ENCODE data around the gene CLNK.

The CLNK gene, protein sequence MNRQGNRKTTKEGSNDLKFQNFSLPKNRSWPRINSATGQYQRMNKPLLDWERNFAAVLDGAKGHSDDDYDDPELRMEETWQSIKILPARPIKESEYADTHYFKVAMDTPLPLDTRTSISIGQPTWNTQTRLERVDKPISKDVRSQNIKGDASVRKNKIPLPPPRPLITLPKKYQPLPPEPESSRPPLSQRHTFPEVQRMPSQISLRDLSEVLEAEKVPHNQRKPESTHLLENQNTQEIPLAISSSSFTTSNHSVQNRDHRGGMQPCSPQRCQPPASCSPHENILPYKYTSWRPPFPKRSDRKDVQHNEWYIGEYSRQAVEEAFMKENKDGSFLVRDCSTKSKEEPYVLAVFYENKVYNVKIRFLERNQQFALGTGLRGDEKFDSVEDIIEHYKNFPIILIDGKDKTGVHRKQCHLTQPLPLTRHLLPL

DNA sequence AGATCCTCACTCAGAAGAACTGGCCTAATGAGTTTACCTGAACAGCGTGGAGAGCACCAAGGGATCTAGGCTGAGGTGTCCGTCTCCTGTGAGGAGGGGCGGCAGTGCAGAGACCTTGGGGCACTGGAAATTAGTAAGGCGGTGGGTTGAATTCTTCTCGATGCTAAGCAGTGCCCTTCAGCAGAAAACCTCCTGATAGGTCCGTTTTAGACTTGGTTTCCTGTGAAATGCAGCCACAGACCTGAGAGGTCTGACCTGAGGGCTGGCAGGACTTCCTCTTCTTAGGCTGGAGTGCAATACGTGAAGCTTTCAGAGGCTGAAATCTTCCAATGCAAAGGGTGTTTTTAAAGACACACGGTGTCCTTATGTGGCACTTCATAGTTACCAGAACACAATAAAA is at the start of gene CLNK:
Gene CLNK (minus strand): TSS at position 138 of the 400 bp plus-strand sequence. CDS start 16,899 bp downstream, outside the sequence.
- DNase-seq, result no peak

DNA sequence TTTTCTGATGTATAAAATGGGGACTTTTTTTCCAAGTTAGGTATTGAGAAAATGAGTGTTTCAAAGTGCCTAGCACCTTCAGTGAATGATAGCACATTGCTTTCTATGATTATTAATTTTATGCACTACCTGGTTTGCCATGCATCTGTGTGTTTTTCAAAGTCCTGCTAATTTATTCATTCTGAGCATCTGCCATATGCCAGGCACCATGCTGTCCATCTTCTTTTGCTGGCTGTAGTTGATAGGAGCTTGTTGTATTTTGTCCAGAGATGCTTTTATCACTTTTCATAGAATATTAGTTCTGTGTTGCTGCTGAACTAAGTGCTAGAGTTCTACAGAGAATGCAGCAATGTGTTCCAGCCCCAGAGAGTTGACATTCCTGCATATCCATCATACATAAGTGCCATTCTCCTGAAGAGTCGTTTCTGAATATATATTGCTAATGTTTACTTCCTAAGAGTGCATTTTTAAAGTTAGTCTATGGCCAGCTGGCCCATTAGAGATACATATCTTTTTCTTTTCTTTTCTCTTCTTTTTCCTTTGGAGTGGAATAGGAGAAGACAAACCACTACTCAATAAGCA is 49.0 kb upstream of the CLNK start:
- no peak for DNase-seq

DNA sequence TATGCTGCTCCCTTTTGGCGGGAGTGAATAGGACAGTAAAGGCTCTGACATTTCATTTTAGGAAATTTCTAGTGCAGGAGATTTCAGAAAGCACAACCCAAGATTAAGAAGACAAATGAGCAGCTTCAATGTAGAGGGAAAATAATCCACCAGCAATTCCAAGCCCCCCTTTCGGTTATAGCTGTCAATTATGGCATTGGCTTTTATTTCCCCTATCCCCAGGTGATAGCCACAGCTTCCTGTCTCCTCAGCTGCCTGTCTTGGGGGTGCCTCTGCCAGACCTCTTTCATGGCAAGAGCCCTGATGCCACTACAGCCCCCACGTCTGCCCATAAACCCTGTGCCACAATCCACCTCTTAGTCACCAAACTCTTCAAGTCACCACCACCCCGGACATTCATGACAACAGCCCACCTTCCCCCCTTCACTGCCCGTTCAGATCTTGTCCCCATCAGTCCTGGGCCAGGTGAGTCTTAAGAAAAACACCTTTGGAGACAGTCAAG is 48.4 kb upstream of the CLNK start:
- DNase-seq, result no peak

DNA sequence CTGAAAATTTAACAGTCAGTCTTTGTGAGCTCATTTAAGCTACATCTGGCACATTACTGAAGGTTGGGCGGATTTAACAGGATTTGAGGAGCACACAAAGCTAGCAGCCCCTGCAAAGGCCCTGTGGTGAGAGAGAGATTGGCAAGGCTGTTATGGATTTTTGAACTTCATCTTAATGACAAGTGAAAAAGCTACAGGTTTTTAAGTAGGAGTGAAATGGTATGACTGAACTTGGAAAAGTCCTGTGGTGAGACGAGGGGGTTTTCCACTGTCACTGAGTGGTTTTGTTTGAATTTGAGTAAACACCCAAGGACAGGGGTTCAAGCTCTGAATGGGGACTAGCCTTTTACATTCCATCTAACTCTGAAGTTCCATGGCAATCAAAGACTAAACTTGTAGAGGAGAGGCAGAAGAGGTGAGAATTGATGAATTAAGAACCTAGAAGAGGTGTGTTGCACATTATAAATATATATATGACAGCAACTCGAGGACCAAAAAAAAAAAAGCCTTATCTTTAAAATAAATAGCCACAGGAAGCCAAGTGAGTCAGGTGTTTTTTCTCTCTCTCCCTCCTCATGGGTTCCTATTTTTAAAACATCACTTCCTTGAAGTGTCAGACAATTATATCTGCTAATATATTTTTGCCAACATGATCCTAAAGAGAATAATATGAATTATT is 47.8 kb upstream of the CLNK start:
- no peak for DNase-seq

DNA sequence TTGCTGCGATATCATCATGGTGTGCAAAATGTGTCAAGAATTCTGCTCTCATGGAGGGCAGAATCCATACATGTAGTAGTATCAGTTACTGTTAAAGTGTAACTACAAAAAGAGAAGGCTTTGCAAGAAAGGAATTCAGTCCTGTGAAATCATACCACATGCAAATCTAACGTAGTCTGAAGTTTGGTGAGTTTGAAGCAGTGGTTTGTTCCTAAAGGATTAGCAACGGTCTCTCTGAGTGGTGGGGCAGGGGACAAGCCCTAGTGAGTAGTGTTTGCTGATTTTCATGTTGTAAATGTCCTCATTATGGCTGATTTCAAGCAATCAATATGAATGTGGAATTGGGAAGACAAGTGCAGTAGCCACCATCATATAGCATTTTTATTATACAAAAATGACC is 47.1 kb upstream of the CLNK start:
- DNase-seq, result no peak

GRCh38 chr4:10731162-10731561 is 46.6 kb upstream of the CLNK start:
- DNase-seq, result no peak

GRCh38 chr4:10730590-10730989 is 46.0 kb upstream of the CLNK start:
- no peak for DNase-seq

DNA sequence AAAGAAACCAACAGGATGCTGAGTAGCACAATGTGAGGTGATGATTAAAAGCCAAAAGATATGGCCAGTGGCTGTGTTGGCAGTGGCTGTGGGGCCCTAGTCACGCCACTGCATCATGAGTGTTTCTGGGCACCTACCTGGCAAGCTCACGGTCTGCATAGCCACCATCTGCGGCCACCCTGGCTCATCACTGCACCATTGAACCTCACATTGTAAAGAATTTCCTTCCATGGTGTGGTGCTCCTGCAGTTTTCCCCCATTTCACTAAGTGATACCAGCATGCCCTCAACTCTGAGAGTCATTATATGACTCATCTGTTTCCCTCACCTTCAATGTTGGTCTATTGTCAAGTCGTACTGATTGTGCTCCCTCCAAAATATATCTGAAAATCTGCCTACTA is 45.5 kb upstream of the CLNK start:
- no peak for DNase-seq

DNA sequence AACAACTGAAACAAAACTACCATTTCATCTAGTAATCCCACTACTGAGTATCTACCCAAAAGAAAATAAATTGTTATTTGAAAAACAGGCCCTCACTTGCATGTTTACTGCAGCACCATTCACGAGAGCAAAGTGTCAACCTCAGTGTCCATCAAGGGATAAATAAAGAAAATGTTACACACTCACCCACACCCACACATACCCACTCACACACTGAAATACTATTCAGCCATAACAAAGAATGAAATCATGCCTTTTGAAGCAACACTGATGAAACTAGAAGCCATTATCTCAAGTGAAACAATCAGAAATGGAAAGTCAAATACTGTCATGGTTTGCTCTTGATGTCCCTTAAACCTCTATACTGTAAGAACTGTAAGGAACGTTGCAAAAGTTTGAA is 44.8 kb upstream of the CLNK start:
- DNase-seq, result no peak

GRCh38 chr4:10728016-10728415 is 43.4 kb upstream of the CLNK start:
- DNase-seq, result no peak

DNA sequence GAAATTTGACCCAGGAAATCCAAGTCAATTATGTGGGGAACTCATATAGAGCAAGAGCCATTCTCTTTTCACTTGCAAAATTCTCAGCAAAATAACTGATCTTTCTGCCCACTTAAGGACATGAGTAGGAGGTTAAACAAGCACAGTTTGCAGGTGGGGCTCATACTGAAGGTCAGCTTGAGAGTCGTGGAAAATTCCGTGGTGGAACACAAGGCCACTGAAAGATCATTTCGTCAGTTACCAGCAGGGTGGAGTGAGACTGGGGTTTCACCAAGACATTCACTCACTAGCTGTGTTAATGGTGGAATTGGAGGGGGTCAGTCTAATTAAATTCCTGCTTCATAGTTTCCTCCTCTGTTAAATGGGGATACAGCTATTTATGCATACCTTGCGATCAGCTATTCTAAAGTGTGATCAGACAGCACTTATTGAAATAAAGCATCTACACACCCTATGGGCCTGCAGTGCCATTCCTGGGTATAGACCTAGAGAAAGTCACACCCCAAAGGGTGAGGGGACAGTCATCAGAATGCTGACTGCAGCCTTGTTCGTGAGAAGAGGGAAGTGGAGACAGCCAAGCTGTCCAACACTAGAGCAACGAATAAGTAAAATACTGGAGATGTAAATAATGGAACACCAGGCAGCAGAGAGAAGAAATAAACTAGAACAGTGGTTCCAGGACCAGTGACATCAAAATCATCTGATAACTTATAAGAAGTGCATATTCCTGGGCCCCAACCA is 42.7 kb upstream of the CLNK start:
- no peak for DNase-seq

- DNase-seq, result no peak
These were observed 38.4 kb upstream of the CLNK start for GRCh38 chr4:10722957-10723356.

DNA sequence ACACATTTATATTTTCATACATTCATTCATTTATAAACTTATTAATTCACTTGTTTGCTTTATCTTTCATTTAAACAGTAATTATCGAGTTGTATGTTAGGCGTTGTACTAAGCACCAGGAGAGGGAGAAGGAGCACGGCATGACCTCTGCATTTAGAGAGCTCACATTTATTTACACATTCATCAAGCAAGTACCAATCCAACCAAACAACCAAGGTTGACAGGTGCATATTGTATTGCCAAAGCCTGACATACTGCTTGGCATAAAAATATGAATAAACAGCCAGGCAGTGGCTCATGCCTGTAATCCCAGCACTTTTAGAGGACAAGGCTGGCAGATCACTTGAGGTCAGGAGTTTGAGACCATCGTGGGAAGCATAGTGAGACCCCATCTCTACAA is 37.0 kb upstream of the CLNK start:
- no peak for DNase-seq

GRCh38 chr4:10716163-10716562 is 31.6 kb upstream of the CLNK start:
- DNase-seq, result no peak

- no peak for DNase-seq
These were observed 31.1 kb upstream of the CLNK start for GRCh38 chr4:10715696-10716095.

GRCh38 chr4:10715135-10715534 is 30.6 kb upstream of the CLNK start:
- no peak for DNase-seq

GRCh38 chr4:10713591-10713990 is 29.0 kb upstream of the CLNK start:
- no peak for DNase-seq

DNA sequence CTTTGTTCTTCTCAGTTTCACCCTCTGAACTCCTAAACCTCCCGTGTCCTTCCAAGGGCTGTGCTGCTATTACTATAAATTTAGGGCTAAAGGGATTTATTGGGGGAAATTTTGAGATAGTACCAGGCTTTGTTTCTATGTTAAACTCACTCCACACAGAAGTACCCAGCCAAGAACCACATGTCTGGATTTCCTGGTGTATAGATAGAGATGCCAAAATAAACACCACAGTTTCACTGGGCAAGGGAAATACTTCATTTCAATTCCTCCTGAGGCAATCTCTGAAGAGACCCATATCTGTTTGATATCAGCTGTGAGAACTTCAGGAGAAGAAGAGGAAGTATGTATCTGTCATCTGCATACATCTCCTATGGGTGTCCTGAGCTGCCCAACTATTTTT is 21.7 kb upstream of the CLNK start:
- DNase-seq, result no peak

DNA sequence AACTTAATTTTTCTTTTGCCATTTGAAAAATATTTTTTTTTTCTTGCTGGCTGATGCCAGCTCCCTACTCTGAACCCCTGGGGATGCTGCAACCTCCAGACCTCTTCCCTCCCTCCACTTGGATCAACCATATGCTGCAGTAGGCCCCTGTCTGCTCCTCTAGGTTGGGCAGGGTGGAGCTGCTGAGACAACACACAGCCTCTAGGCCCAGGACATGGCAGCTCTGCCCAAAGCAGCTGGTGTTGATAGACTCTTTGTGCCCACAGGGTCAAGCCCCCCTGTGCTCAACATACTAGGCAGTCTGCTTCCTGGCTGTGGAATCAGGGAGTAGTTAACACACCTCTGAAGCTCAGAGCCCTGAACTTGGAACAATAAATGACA is 19.9 kb upstream of the CLNK start:
- no peak for DNase-seq

DNA sequence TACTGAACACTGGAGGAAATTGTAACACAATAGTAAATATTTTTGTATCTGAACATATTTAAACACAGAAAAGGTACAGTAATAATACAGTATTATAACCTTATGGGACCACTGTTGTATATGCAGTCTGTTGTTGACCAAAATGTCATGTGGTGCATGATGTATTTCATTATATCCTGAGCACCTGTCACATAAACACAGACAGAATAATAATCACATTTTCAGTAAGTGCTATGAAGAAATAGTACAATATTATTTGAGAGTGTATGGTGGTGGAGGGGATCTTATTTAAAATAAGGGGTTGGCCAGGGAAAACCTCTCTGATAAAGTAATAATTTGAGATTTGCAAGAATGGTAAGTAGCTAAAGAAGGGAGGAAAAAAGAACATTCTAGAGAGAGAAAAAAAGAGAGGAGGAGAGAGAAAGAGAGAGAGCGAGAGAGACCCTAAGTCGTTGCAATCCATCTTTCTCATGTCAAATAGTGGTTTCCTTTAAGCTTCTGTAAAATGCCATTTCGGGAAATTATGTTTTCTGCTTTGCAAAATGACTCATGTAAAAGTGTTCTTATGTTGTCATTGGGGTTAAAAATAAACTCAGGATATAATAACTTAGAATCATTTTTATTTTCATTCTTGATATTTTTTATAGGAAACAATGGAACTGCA is 19.3 kb upstream of the CLNK start:
- no peak for DNase-seq

DNA sequence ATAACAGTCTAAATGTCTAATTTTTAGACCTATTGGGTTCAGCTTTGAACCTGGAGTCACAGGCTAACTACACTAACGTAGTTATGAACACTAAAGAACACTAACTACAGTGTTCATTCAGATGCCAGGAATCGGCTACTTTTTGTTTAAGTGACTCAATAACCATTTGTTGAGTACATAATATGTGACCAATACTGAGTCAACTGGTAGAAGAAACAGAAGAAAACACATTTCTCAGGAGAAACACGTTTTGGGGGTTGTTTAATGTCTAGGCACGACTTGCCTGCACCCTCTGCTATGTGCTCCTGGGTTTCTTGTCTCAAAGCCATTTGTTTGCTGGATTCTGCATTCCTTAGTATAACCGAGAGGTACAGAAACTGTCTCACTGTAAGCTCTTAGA is 18.6 kb upstream of the CLNK start:
- DNase-seq, result no peak

DNA sequence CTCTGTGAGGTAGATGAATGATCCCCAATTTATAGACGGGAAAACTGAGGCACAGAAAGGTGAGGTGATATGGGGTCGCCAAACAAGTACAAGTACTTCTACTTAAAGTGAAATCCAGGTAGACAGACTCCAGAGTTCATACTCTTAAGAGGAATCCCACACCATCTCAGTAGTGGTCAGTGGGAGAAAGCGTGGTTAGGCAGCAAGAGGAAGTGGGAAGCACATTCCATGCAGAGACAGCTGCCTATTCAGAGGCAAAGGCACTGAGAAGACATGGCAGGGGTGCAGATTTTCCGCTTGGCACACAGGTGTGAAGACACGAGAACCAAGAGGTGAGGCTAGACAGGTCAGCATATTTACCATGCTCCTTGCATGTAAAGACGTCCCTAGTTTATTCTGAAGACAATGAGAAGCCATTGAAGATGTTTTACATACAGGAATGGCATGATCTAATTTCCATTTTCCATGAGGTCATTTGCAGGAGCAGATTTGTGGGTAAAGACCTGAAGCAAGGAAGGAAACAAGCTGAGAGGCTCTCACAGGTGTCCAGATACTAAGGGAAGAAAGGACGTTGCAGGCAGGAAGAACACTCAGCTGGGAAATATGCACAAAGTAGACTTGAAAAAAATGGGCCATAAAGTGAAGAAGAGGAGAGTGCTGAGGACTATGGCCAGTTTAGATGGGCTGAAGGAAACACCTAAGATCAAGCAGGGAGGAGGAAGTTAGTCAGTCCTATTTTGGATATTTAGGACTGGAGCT is 17.3 kb upstream of the CLNK start:
- no peak for DNase-seq

All from DMS79 treated with DMSO at 0.1 percent for 48 hours (cell line).